Endothelial cell of umbilical vein (primary cell): ENCODE measurements around the gene PPM1D. TPM values are rescaled to one million over a fixed set of nuclear protein-coding genes. Genes with fewer than 3 reads are reported as not detected.

Experiments
- BruUV-seq: library from RNA; stranded (reverse); fragments of 400-500 nt; replicated peaks from 2 replicates; lab custom pipeline; 2021; lab: Mats Ljungman, UMichigan
- CTCF ChIA-PET: fragments of 300-600, 350-600 bp; sonication (Branson Sonifier 250); formaldehyde crosslinking; loops from one replicate; lab custom pipeline; 2021; ENCODE audit warnings: antibody characterized with exemption, inconsistent platforms; lab: Charles Lee
- POLR2A ChIA-PET: fragments of 300-600, 350-600 bp; sonication (Branson Sonifier 250); formaldehyde crosslinking; loops from one replicate; lab custom pipeline; 2021; ENCODE audit warnings: antibody characterized with exemption, inconsistent platforms; lab: Charles Lee
- DNase-seq: peaks from one replicate; pipeline ENCODE4 v3.0.0-alpha.2; 2011; ENCODE audit warnings: low read depth, low spot score
- FAIRE-seq: peaks from 2 replicates; lab custom pipeline; 2011; peaks lifted over from hg19 to GRCh38; lab: Jason Lieb, UNC
- H2AFZ ChIP-seq: 2 replicates; pipeline ENCODE4 v1.6.0; 2012; ENCODE audit warnings: low read depth, low read length, control low read depth, inconsistent platforms
- H3K27ac ChIP-seq: 2 replicates; pipeline ENCODE4 v1.5.1; 2011; ENCODE audit warnings: low read depth, mild to moderate bottlenecking, control low read depth, low read length, moderate library complexity; ENCODE audit not compliant: insufficient read depth
- H3K27me3 ChIP-seq, 2 experiments: 2 replicates each; pipeline versions ENCODE4 v1.6.0 to v1.6.1; 2011; ENCODE audit warnings: low read length in 2 of 2, mixed read lengths in 1 of 2; ENCODE audit not compliant: control insufficient read depth in 2 of 2, insufficient read depth in 2 of 2
- H3K36me3 ChIP-seq, 2 experiments: 2 replicates in 1 of 2; 3 replicates in 1 of 2; pipeline ENCODE4 v1.5.1; 2011; ENCODE audit warnings: low read length in 2 of 2, mild to moderate bottlenecking in 1 of 2, moderate library complexity in 1 of 2; ENCODE audit not compliant: control insufficient read depth in 2 of 2, insufficient read depth in 2 of 2; ENCODE audit errors: extremely low read depth in 1 of 2
- H3K4me1 ChIP-seq: 3 replicates; pipeline ENCODE4 v1.5.1; 2011; ENCODE audit warnings: mild to moderate bottlenecking, low read length; ENCODE audit not compliant: control insufficient read depth, insufficient read depth; ENCODE audit errors: extremely low read depth
- H3K4me2 ChIP-seq: 2 replicates; pipeline ENCODE4 v1.6.1; 2011; ENCODE audit warnings: low read length, control low read depth, mixed read lengths; ENCODE audit not compliant: insufficient read depth
- H3K4me3 ChIP-seq, 3 experiments: fragments of 200-600 bp in 1 of 3; sonication (generic), shearing (Covaris generic) in 1 of 3; replicated peaks in 1 of 3; 2 replicates each; pipeline ENCODE4 v1.5.1; 2011 to 2016; ENCODE audit warnings: control low read depth in 3 of 3, low read length in 3 of 3, mild to moderate bottlenecking in 2 of 3, inconsistent platforms in 1 of 3, low read depth in 1 of 3, moderate library complexity in 1 of 3; ENCODE audit not compliant: insufficient read depth in 1 of 3
- H3K79me2 ChIP-seq: 2 replicates; pipeline ENCODE4 v1.6.0; 2012; ENCODE audit warnings: low read length, inconsistent platforms; ENCODE audit not compliant: control insufficient read depth, insufficient read depth
- H3K9ac ChIP-seq: replicated peaks from 2 replicates; pipeline ENCODE3; 2011; ENCODE audit warnings: low read length, control low read depth; ENCODE audit not compliant: insufficient read depth; ENCODE audit errors: extremely low read depth
- H3K9me1 ChIP-seq: replicated peaks from 3 replicates; pipeline ENCODE4 v1.6.0; 2011; ENCODE audit warnings: mild to moderate bottlenecking, low read length; ENCODE audit not compliant: control insufficient read depth, insufficient read depth; ENCODE audit errors: extremely low read depth
- H3K9me3 ChIP-seq: replicated peaks from 2 replicates; pipeline ENCODE4 v1.5.1; 2012; ENCODE audit warnings: low read length, inconsistent platforms; ENCODE audit not compliant: control insufficient read depth, insufficient read depth
- H4K20me1 ChIP-seq: replicated peaks from 2 replicates; pipeline ENCODE3; 2011; ENCODE audit warnings: mild to moderate bottlenecking, low read length; ENCODE audit not compliant: control insufficient read depth, insufficient read depth; ENCODE audit errors: extremely low read depth
- CTCF ChIP-seq, 2 donors: IDR thresholded peaks; 1 replicate in 1 of 2; 2 replicates in 1 of 2; pipeline ENCODE4 v1.5.1; 2011; ENCODE audit warnings: low read length in 2 of 2, mild to moderate bottlenecking in 2 of 2, moderate library complexity in 2 of 2, control low read depth in 1 of 2, inconsistent platforms in 1 of 2, low read depth in 1 of 2; ENCODE audit not compliant: insufficient read depth in 1 of 2; ENCODE audit errors: extremely low read depth in 1 of 2
- EZH2 ChIP-seq: IDR thresholded peaks from 2 replicates; pipeline ENCODE4 v1.6.1; 2012; ENCODE audit warnings: borderline replicate concordance, low read depth, mild to moderate bottlenecking, moderate library complexity, low read length, inconsistent platforms; ENCODE audit not compliant: severe bottlenecking
- FOS ChIP-seq: IDR thresholded peaks from 2 replicates; pipeline ENCODE4 v1.6.1; 2011; ENCODE audit warnings: mild to moderate bottlenecking, low read length, moderate library complexity, borderline replicate concordance; ENCODE audit not compliant: insufficient read depth
- GATA2 ChIP-seq: IDR thresholded peaks from 2 replicates; pipeline ENCODE4 v1.7.0; 2011; ENCODE audit warnings: low read depth, mild to moderate bottlenecking, moderate library complexity, mixed read lengths, low read length; ENCODE audit not compliant: insufficient read length, insufficient read depth
- JUN ChIP-seq: IDR thresholded peaks from 2 replicates; pipeline ENCODE4 v1.6.1; 2011; ENCODE audit warnings: borderline replicate concordance, low read depth; ENCODE audit not compliant: insufficient read length, insufficient read depth
- MYC ChIP-seq: IDR thresholded peaks from one replicate; pipeline ENCODE4 v1.6.1; 2011; ENCODE audit warnings: mild to moderate bottlenecking, low read depth, low read length
- POLR2A ChIP-seq: IDR thresholded peaks from 2 replicates; pipeline ENCODE4 v1.6.1; 2012; ENCODE audit warnings: low read depth, mild to moderate bottlenecking, control low read depth, low read length
- POLR2AphosphoS5 ChIP-seq: IDR thresholded peaks from 2 replicates; pipeline ENCODE4 v1.6.1; 2012; ENCODE audit warnings: low read depth, mild to moderate bottlenecking, control low read depth, low read length, moderate library complexity; ENCODE audit not compliant: insufficient read depth
- dilution Hi-C: fragments of 300-500 bp; cut with MboI; formaldehyde crosslinking; loops from one replicate; pipeline ENCODE4 v1.15.0; 2019; ENCODE audit warnings: low sequenced_read_pairs; ENCODE audit not compliant: extremely low pct_ligation_motif_present
- intact Hi-C: fragments of 100-400 bp; cut with micrococcal nuclease; formaldehyde crosslinking; loops from one replicate; pipeline ENCODE4 v1.10.0; 2022
- polyA plus RNA-seq, 4 experiments: library from polyadenylated mRNA; depleted of rRNA in 3 of 4; stranded (reverse) in 3 of 4; unstranded in 1 of 4; fragments of >200 nt; gene quantifications; 2 replicates each; pipeline versions ENCODE4 v1.2.1 to v1.2.3, GENCODE V29; 2011 to 2012; ENCODE audit warnings: missing spikeins in 1 of 4
- total RNA-seq: library from RNA; stranded (reverse); gene quantifications from 2 replicates; pipeline ENCODE4 v1.2.3, GENCODE V29; 2021
- TF ChIP-seq, protein P1 (sequence below): IDR thresholded peaks from 2 replicates; pipeline ENCODE4 v1.6.1; 2011; ENCODE audit not compliant: insufficient read depth, insufficient read length

Gene PPM1D
- total and polyA plus RNA-seq, 2 donors (not counting 3 experiments of a cell fraction or from before 2014, with no cell fraction given), result 7.9 to 19.0 TPM

GRCh38 chr17:60675997-60676396, 76.0 kb downstream of the PPM1D start:
- no peaks in the 10 kb centered on the region for H4K20me1 ChIP-seq
- ChIA-PET POLR2A (no interaction called here), CTCF (no interaction called here)
- no peaks in the 10 kb centered on the region for H3K9me1 ChIP-seq
- no peak for TF ChIP-seq POLR2A
- TF ChIP-seq JUN, result no peak
- TF ChIP-seq EZH2, result no peak
- no peak for TF ChIP-seq POLR2AphosphoS5
- TF ChIP-seq FOS, result no peak
- no peak for TF ChIP-seq MYC
- no peak for TF ChIP-seq GATA2
- no peak for TF ChIP-seq CTCF (IDR thresholded peaks at IDR 0.05; ENCODE audit: extremely low read depth in 1 of 2, insufficient read depth in 1 of 2, low read depth in 1 of 2, low read length in 2 of 2)
- TF ChIP-seq, protein P1, sequence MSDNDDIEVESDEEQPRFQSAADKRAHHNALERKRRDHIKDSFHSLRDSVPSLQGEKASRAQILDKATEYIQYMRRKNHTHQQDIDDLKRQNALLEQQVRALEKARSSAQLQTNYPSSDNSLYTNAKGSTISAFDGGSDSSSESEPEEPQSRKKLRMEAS, result no peak
- no peaks in the 10 kb centered on the region for H3K9me3 ChIP-seq
- peaks cover 7% of the 10 kb centered on the region for H3K4me1 ChIP-seq
- H3K27me3 ChIP-seq, result no peaks in the 10 kb centered on the region
- H3K4me3 ChIP-seq, result no peak overlapping the region
- H3K9ac ChIP-seq, result no peak overlapping the region
- intact Hi-C loops, result no loop called here
- H2AFZ ChIP-seq, result no peak overlapping the region
- H3K4me2 ChIP-seq, result no peak overlapping the region
- FAIRE-seq (no peak), DNase-seq (no peak)
- no peak overlapping the region for H3K27ac ChIP-seq
- H3K36me3 ChIP-seq, result no peaks in the 10 kb centered on the region
- no peaks in the 10 kb centered on the region for H3K79me2 ChIP-seq
- dilution Hi-C loops, result no loop called here
- no TSS peak for BruUV-seq
